Hepatocyte (in vitro differentiated cells): Measurements from ENCODE around the gene PTPDC1.

Experiments used
- CTCF ChIP-seq: fragments of 200-600 bp; sonication (generic); IDR thresholded peaks from 2 replicates; pipeline ENCODE4 v1.5.1; 2016; ENCODE audit warnings: antibody characterized with exemption, mild to moderate bottlenecking; ENCODE audit not compliant: poor library complexity
- EZH2 ChIP-seq: fragments of 200-600 bp; sonication (generic); IDR thresholded peaks from 2 replicates; pipeline ENCODE4 v1.6.1; 2016; ENCODE audit warnings: antibody characterized with exemption, mild to moderate bottlenecking, borderline replicate concordance

- no peak for TF ChIP-seq CTCF
- no peak for TF ChIP-seq EZH2
These were observed 26.6 kb downstream of the PTPDC1 start for GRCh38 chr9:94110821-94111252.
